ENCODE results near the gene GALNT9. TPM values are rescaled to one million over a fixed set of nuclear protein-coding genes. Genes with fewer than 3 reads are reported as not detected.

The GALNT9 gene
- polyA plus RNA-seq, 1 experiment = not detected

GRCh38 chr12:132349501-132350131 lies 20.2 kb upstream of the GALNT9 start:
- DNase-seq (ENCODE audit: low read depth) = no peak
- ChIA-PET CTCF (interaction anchor here (0.6 to 1.4 kb wide), 2 partner anchors 65 to 1602 kb away, joined by 3 to 4 read pairs; no protein-coding TSS in a partner anchor), POLR2A (no interaction called here)
- TF ChIP-seq CTCF (IDR thresholded peaks at IDR 0.05; ENCODE audit: insufficient read depth, low read depth, low read length) = no peak
- H3K27me3 ChIP-seq (ENCODE audit: control insufficient read depth, insufficient read depth, low read length) = no peaks in the 10 kb centered on the region; the same call in 1 of the 2 replicates
- no peaks in the 10 kb centered on the region for H3K36me3 ChIP-seq (ENCODE audit: control insufficient read depth, insufficient read depth, low read length)
- H3K4me3 ChIP-seq (ENCODE audit: low read depth, low read length) = no peak overlapping the region

DNA sequence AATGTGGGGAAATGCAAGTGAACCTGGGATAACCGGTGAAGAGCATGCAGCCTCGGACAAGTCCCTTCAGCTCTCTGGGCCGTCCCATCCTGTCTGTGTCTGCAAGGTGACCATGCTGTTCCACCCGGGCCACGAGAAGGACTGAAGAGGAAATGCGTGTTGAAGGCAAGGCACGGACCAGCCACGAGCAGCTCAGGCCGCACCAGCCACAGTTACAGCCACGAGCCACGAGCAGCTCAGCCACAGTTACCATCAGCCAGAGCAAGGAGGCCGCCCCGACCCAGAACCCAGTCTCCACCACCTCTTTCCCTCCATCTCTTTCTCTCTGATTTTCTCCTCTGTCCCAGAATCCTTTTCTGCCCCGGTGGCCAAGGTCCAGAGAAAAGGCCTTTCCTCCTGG lies 18.8 kb upstream of the GALNT9 start:
- POLR2A ChIA-PET = no interaction called here
- no peak overlapping the region for H3K4me3 ChIP-seq (ENCODE audit: low read depth, low read length)
- H3K27me3 ChIP-seq (ENCODE audit: control insufficient read depth, insufficient read depth, low read length) = peaks cover 2% of the 10 kb centered on the region; the same call in 1 of the 2 replicates
- no peak for DNase-seq (ENCODE audit: low read depth)
- TF ChIP-seq CTCF (IDR thresholded peaks at IDR 0.05; ENCODE audit: insufficient read depth, low read depth, low read length) = no peak
- CTCF ChIA-PET = no interaction called here
- no peaks in the 10 kb centered on the region for H3K36me3 ChIP-seq (ENCODE audit: control insufficient read depth, insufficient read depth, low read length)

DNA sequence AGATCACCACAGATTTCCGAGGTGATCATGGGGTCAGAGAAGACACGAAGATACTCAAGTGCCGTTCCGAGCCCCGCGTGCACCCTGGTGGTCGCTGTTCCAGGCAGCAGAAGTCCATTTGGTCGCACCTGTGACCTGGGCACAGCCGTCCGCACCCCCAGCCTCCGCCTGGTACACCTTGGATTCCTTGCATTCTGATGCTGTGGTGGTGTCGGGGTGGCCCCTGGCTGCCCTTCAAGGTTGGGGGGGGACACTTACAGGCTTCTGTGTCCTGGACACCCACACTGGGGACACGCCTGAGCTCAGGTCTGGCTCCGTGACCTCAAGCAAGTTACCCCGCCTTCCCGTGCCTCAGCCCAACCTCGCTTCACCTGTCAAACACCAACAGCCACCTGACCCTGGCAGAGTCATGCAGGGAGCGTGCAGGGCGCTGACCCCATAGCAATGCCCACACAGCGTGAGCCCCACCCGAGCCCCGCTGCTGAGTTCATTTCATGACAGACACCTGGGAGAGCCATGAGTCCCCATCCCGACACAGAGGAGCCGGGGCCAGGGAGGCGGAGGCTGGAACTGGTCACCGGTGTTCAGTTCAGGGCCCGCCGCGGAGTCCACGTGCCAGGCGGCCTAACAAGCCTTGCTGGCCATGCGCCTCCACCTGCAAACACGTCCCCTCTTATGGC lies 17.9 kb upstream of the GALNT9 start:
- Histone ChIP-seq H3K36me3 (ENCODE audit: control insufficient read depth, insufficient read depth, low read length) (no peaks in the 10 kb centered on the region), H3K4me3 (ENCODE audit: low read depth, low read length) (no peak overlapping the region), H3K27me3 (ENCODE audit: control insufficient read depth, insufficient read depth, low read length) (peaks cover 3% of the 10 kb centered on the region; the same call in 1 of the 2 replicates)
- TF ChIP-seq CTCF (IDR thresholded peaks at IDR 0.05; ENCODE audit: insufficient read depth, low read depth, low read length) = no peak
- ChIA-PET POLR2A (no interaction called here), CTCF (no interaction called here)
- no peak for DNase-seq (ENCODE audit: low read depth)

GRCh38 chr12:132346471-132347175 lies 17.2 kb upstream of the GALNT9 start:
- no peak for DNase-seq (ENCODE audit: low read depth)
- ChIA-PET CTCF (no interaction called here), POLR2A (no interaction called here)
- no peak for TF ChIP-seq CTCF (IDR thresholded peaks at IDR 0.05; ENCODE audit: insufficient read depth, low read depth, low read length)
- Histone ChIP-seq H3K36me3 (ENCODE audit: control insufficient read depth, insufficient read depth, low read length) (no peaks in the 10 kb centered on the region), H3K27me3 (ENCODE audit: control insufficient read depth, insufficient read depth, low read length) (peaks cover 3% of the 10 kb centered on the region; the same call in 1 of the 2 replicates), H3K4me3 (ENCODE audit: low read depth, low read length) (no peak overlapping the region)

DNA sequence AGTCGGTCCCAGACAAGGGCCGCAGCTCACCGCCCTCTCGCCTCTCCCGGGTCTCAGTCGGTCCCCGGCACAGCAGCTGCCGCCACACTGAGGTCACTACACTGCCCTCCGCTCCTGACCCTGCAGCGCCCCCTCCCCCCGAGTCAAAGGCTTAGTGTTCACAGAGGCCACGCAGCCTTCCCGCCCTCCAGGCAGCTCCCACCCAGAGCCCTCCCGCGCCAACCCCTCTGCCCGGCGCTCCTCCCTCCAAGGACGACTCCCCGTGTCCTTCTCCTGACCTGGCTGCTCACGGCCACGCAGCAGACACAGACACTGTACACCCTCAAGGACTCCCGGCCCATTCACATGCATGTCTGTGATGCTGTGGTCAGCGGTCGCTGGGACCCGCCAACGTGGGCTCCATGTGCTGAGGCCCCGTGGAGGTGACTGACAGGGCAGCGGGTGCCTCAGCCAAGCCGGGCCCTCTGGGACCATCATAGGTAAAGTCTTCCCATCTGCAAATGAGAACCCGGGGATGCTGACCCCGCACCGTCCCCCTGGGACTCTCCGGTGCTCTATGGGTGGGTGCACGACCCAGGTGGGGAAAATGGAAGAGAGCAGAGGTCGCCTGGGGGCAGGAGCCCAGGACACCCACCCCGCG lies 16.3 kb upstream of the GALNT9 start:
- no peak for TF ChIP-seq CTCF (IDR thresholded peaks at IDR 0.05; ENCODE audit: insufficient read depth, low read depth, low read length)
- H3K27me3 ChIP-seq (ENCODE audit: control insufficient read depth, insufficient read depth, low read length) = 0 out of 2 replicates have a peak, but pooled peaks cover 3% of the 10 kb centered on the region
- no peak overlapping the region for H3K4me3 ChIP-seq (ENCODE audit: low read depth, low read length)
- no peaks in the 10 kb centered on the region for H3K36me3 ChIP-seq (ENCODE audit: control insufficient read depth, insufficient read depth, low read length)
- DNase-seq (ENCODE audit: low read depth) = no peak
- ChIA-PET POLR2A (no interaction called here), CTCF (no interaction called here)

Measured in BJ (cell line).